DMS53 treated with DMSO at 0.1 percent for 48 hours (cell line): ENCODE results near the gene SYNDIG1.

Experiments used
- DNase-seq: peaks from one replicate; lab custom pipeline; 2025; ENCODE audit not compliant: unreplicated experiment; lab: John Stamatoyannopoulos, UW

Gene SYNDIG1

DNA sequence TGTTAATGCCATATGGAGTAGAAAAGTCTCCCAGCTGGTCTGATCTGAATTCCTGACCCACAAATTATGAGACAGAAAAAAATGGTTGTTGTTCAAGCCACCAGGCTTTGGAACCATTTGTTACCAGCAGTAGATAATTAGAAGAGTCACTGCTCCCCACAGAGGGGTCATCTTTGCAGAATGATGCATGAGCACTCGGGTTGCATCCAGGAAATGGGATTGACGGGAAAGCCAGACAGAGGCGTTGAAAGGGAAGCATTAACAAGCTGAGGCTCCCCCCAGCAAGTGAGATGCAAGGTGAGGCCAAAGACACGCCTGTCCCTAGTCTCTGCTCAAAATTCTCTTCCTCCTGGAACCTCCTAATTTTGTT, 182.5 kb downstream of the SYNDIG1 start:
- no peak for DNase-seq

DNA sequence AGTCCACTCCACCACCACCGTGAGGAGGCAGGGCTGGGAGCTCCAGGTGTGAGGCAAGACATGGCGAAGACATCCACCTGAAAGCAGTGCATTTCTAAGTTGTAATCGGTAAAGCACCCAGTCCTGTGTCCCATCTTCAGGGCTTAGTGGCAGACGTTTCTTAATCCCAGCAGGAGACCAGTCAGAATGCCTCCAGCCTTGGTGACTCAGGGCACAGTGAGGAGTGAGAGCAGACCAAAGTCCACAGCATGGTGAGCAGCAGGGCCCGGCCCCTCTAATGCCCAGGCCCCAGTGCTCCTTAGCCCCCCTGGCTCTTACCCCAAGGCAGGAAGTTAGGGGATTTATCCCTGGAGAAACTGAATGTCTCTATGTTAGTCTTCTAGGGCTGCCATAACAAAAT, 183.9 kb downstream of the SYNDIG1 start:
- no peak for DNase-seq

DNA sequence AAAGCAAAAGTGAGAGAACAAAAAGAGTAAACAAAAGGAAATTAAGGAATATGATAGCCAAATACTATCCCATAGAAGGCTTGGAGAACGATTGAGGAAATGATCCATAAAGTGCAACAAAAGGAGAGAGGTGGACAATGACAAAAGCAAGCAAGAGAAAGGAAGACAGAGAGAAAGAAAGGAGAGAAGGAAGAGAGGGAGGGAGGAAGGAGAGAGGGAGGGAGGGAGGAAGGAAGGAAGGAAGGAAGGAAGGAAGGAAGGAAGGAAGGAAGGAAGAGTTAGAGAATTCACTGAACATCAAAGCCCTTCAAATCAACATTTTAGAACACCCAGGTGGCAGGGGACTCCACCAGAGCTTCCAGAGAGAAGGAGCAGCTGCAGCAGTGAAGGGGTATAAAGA, 185.0 kb downstream of the SYNDIG1 start:
- no peak for DNase-seq

DNA sequence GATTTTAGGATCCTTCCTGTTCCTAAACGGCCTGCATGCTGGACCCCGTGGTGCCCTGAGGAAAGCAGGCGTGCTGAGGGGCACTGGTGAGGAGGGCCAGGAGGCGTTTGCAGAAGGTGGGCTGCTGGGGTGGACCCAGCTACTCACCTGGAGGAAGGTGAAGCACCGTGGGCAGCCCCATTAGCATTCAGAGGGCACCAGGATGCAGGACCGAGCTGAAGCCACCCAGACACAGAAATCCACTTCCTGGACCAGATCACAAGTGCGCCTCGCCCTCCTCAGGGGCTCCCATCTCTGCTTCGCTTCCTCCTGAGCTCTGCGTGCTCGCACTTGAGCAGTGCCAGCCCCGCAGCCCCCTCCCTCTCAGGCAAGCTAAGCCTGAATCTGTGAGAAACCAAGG, 187.0 kb downstream of the SYNDIG1 start:
- no peak for DNase-seq

DNA sequence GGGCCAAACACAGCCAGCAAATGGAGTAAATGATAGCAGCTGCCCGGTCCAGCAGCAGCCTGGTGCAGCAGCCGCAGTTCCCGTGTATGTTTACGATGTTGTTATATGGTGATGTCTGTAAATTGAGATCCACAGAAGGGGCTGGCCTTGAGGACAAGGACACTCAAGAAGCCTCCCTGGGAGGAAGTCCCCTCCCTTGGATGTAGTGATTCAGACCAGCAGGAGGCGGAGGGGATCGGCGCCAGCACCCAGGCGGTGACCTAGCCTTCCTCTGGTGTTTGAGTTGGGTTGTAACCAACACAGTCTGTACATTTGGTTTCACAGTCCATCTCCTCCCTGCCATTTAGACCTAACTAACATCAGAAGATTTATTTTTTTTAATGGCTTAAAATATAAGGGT, 187.8 kb downstream of the SYNDIG1 start:
- no peak for DNase-seq

DNA sequence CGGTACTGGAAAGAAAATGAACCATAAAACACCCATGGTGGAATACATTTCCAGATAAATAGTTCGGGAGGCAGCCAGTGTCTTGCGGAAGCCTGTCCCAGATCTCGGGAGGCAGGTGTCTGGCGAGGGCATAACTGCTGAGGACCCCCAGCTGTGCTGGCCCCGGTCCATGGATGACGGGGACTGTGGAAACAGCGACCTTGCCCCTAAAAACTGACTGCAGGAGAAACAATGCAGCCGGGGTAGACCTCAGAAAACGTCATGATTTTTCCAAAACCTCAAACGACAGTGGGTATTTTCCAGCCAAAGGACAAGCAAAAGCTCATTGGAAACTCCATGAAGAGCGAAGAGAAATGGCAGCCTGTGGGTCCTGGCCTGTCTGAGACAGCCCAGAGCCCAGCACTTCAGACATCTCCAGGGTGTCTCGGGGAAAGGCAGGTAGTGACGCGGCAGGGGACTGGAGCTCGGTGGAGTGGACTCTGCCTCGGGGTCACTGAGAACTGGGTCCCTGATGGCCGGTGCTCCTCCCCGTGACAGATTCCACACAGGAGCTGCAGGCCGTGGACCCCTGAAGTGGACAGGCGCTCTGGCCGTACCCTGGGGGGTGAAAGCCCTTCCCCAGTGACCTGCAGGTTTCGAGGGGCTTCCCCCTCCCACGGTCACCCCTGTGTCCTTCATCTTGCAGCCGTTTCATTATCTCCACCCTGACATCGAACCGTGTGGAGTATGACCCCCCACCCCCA, 188.6 kb downstream of the SYNDIG1 start:
- DNase-seq = no peak

DNA sequence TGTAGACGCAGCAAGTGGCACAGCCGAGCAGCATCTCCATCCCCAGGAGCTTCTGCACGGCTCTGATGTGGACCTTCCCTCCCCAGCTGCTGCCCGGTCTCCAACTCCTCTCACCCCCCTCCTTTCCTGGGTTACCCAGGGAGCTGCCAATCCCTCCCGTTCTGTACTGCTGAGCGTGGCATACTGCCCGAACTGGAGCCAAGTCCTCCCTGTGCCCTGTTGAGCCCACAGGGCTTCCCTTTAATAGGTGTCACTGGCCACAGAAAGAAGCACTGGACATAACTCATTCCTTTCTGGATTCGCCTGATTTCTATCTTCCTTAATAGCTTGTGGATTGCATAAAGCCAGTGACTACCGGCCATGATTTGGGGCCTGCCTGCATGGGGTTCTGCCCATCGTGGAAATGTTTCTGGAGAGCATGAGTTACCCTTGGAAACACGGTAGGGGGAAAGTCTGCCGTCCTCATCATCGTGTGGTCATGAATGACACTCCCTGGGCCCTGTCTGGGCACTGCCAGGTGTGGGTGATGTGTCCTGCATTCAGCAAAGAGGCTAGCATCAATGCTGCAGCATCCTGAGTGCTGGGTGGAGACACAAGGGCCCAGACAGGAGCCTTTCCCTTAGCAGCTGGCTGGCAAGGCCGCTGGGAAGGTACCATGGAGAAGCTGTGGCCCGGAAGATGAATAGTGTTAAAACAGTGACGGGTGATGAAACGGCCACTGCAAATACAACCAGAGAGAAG, 189.7 kb downstream of the SYNDIG1 start:
- no peak for DNase-seq

DNA sequence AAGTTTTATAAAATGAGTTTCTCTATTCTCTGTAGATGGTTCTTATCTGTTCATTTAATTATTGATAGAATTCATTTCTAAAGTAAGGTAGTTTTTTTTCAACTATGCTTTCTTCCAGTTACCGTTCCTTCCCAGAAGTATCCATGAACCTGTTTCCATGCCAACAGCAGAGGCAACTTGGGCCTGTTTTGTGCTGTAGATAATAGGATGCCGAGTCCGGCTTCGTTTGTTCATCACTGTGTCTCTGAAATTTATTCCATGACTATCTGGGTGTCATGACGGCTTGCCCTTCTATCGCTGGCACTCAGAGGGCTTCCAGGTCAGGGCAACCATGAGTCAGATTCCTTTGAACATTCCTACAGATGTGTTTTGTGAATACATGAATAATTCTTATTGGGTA, 190.4 kb downstream of the SYNDIG1 start:
- no peak for DNase-seq

DNA sequence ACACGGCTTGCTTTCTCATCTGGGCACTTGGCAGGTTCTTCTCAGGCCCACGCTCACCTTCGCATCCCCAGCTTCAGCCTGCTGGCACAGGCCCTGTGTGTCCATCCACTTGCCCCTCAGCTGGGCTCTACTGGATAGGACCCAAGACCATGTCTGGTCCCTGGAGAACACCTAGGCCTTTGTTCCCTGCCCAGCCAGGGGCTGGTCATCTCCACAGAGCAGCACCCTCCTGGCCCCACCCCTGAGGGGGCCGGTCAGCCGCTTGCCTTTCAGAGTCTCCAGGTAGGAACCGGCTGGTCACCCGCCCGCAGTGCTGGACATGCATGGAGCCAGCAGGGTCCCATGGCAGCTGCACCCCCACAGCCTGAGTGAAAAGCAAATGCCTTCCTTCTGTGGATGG, 191.2 kb downstream of the SYNDIG1 start:
- no peak for DNase-seq

DNA sequence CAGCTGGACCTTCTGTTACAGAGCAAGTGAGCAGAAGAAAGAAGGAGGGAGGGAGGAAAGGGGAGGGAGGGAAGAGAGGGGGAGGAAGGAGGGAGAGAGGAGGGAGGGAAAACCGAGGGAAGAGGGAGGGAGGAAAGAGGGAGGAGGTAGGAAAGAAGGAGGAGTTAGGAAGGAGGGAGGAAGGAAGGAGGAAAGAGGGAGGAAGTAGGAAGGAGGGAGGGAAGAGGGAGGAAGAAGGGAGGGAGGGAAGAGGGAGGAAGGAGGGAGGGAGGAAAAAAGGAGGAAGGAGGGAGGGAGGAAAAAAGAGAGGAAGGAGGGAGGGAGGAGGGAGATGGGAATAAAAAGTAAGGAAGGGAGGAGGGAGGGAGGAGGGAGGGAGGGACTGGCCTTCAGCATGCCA, 191.8 kb downstream of the SYNDIG1 start:
- DNase-seq = no peak

DNA sequence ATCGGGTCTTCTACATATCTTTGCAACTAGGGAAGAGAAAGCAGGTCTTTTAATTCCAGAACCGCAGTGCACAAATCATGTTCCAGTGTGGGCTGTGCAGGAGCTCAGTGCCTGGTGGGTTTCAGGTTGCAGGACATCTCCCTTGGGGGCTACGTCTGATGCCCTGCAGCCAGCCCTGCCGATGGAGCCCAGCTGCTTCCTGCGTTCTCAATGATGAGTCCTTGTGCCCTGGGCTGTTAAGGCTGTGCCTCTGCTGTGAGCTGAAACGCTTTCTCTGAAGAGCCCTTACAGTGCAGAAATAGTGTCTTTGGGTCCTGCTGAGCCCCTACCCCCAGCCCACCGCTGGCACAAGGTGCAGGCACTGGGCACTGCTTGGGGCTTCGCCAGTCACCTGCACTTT, 192.9 kb downstream of the SYNDIG1 start:
- no peak for DNase-seq

DNA sequence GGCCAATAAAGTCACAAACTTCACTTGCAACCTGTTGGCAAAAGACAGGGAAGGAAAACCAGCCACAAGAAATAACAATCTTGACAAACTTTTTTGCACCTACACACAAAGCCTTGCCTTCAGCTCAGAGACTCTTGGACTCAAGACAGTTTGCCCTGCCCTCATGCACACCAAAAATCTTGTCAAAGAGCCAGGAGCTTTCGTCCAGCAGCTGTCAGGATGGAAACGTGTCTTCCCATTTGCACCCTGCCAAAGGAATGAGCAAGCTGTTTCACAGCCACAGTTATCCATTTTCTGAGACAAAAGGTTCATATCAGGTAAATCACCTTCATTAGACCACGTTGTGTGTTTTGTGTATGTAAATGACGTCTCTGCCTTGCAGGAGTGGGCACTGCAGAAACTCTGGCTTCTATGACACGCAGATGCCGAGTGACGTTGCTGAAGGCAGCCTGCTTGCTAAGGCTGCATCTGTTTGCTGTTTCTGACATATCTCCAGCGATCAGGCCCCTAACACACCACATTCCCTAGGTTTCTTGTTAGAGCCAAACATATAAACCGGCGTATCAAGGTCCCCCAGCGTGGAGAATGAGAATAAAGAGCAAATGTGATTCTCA, 193.4 kb downstream of the SYNDIG1 start:
- DNase-seq = no peak

DNA sequence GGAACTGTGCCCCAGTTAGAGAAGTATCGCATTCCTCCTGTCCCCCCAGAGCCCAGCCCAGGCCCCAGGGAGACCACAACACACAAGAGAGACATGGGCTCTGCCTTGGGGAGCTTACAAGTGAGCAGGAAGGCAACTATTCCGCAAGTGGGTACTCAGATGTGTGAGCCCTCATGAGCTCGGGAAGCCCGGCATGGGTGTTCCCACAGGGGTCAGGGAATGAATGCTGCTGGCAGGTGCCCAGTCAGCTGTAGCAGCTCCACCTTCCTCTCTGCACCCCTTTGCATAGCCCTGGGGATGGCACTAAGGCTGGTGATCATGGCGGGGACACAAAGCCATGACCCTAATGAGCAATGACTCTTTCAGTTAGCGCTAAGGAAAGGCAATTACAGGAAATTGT, 194.1 kb downstream of the SYNDIG1 start:
- DNase-seq = no peak

DNA sequence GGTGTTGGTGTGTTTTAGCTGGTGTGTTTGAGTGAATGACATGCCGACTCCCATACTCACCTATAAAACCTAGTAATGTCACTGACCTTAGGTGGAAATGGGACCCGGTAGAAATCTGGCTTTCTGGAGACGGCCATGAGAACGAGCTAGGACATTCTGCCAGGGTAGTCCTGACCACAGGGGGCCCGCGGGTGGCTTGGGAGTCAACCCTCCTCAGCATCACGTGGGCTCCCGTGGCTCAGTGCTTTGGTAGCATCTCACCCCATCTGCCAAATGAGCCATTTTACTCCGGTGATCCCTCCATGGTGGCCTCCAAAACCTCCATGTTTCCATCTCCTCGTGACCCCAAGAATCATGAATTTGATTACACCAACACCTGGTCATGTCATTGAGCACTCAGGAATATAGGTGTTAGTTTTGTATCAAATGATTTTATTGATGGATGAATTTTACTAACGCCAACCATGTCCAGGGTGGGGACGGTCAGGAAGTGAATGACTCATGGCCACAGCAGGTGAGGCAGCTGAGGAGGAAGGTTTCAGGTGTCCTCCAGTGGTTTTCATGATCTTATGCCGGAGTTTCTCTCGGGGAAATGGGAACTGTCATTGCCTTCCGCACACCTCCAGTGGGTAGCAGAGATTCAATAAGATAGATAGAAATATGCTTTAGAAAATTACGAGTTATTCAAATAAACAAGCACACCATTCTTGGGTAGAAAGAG, 195.0 kb downstream of the SYNDIG1 start:
- no peak for DNase-seq

DNA sequence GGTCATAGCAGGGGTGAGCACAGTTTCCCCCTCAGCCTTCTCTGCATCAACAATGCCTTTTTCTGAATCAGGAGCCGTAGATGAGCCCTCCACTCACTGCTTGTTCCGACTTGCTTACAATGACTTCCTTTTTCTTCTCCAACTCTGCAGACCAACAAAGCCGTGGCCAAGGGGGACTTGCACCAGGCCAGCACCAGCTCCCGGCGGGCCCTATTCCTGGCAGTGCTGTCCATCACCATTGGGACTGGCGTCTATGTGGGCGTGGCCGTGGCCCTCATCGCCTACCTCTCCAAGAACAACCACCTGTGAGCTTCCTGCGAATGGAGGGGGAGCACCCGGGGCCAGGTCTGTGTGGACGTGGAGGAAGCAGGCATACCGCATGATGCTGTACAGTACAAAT, 195.8 kb downstream of the SYNDIG1 start:
- DNase-seq = no peak

DNA sequence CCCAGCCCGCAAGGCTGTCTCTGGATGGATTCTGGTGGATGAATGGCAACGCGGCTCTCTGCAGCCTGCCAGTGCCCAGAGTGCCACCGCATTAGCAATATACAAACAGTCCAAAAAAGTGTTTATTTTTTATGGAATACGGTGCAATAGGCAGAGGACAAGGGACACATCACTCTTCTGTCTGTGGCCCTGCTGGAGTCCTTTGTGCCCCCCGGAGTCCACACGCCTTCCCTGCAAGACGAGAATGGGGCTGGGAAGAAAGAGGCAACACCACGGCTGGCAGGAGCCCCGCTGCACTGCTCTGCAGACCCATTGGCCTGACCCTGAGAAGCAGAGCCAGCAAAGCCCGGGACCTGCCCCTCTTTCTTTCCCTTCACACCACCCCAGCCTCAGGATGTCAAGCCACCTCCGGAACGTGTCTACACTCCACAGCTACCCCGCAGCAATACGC, 196.3 kb downstream of the SYNDIG1 start:
- DNase-seq = no peak

DNA sequence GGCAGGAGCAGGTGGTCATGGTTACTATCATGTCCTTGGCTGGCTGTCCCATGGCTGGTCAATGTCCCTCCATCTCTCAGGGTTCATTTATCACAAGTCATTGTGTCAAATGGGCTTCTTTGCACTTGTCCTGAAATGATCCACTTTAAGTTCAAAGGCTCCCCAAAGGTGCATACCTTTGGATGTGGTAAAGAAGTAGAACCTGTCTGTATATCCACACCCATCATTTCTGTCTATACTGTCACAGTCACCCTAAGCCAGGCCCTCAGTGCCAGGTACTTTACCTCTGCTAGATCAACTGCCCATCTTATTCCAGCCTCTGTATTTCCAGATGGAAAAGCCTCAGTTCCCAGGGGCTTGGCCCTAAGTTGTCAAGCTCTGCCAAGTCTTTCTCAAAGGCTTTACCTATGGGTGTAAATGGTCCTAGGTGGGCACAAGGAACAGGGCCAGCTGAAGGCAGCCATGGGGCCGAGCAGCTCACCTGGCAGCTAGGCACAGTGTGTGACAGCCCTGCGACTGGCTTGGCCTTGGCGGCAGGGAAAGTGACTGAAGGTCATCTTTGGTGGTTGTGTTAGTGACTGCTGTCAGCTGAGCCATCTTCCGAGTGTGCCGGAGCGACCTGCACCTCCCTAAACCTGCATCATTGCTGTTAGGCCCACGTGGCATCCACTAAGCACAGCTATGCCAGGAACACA, 198.4 kb downstream of the SYNDIG1 start:
- DNase-seq = no peak

DNA sequence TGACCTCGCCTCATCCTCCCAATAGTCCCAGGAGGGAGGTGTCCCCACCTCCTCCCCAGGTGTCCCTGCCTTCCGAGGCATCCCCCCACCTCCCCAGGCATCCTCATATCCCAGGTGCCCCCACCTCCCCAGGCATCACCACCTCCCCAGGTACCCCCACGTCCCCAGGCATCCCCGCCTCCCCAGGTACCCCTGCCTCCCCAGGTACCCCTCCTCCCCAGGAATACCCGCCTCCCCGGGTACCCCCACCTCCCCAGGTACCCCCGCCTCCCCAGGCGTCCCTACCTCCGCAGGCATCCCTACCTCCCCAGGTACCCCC, 198.9 kb downstream of the SYNDIG1 start:
- no peak for DNase-seq

DNA sequence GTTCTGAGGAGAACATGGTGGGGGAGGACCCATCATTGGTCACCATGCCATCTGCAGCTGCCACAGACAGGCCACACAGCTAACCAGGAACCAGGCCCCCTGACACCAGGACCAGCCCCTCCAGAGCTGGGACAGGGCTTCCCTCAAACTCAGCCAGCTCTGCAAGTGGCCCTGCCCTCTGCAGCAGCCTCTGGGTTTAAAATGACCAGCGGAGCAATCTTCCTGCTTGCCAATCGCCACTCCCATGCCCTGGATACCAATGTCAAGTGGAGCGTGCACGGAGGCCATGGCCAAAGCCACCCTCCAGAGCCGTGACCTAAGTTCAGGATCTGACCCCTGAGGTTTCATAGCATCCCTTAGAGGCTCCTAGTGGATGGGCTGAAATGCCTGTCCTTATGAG, 199.4 kb downstream of the SYNDIG1 start:
- no peak for DNase-seq

DNA sequence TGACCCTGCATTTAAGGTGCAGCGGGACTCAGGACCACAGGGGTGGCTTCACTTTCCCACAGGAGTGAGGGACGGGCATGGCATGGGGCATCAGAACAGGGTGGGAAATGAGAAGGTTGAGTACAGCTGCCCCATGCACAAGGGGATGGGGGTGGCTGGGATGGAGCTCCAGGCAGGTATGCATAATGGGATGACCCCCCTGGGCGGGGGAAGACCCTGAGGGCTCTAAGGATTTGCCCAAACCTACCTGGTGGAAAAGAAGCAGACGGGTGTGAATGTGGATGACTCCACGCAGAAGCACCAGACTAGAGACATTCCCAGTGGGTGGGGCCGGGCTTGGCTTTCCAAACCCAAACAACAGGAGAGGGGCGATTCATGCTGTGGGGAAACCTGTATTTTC, 200.3 kb downstream of the SYNDIG1 start:
- DNase-seq = no peak

DNA sequence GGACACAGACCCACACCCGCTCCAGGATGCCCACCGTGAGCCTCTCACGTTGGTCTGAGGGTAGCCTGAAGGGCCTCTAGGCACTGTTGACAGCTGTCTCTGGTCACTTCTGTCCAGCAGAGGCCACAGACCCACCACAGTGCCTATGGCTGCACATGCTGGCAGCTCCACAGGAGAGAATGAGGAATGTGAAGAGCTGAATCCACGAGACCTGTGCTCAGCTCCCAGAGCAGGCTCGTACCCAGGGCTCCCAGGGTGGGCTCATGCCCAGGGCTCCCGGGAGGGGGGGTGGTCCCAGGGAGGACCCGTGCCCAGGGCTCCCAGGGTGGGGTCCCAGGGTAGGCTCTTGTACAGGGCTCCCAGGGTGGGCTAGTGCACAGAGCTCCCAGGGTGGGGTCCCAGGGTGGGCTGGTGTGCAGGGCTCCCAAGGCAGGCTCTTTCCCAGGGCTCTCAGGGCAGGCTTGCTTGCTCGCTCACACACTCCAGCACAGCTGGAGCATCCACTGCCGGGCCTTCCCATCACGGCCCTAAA, 201.0 kb downstream of the SYNDIG1 start:
- DNase-seq = no peak
